ENCODE measurements around the gene HNRNPA0.

Gene HNRNPA0

GRCh38 chr5:137727623-137728022, 26.5 kb downstream of the HNRNPA0 start:
- TF ChIP-seq CTCF (conservative IDR thresholded peaks at IDR 0.05; ENCODE audit: low read length): no peak
- no peak overlapping the region for H3K4me3 ChIP-seq (ENCODE audit: low read length)
- DNase-seq (ENCODE audit: low read depth): no peak

DNA sequence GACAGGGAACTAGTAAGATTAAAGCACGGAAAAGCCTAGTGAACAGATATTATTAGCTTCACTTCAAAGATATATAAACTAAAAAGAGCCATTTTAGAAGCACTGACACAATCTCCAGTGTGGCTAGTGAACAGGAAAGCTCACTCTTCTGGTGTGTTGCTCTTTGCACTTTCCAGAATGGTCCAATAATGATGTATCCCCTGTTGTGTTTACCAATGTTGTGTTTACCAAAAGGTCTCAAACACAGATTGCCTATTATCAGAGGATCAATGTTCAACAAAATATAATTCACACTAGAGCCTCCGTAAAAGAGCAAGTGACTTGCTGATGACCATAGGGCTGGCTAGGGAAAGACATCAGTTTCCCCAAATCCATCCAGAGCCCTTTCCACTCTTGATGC, 29.9 kb downstream of the HNRNPA0 start:
- no peak for DNase-seq (ENCODE audit: low read depth)
- TF ChIP-seq CTCF (conservative IDR thresholded peaks at IDR 0.05; ENCODE audit: low read length): no peak
- no peak overlapping the region for H3K4me3 ChIP-seq (ENCODE audit: low read length)

DNA sequence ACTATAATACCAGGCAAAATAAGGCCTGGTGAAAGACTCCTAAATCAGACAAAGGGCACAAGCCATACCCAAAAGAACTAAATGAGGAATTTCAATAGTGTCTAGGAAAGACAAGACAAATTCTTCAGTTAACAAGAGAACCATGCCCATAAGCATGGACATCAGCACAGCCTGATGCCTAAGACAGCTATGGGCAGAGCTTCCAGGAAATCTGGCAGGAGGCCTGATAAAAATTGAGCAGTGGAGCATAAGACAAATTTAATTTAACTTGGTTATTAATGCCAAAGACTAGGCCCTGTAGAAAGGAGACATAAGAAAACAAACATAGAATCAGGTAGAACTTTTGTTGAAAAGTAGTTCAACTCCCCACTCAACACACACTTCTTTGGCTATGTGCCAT, 35.6 kb downstream of the HNRNPA0 start:
- no peak for TF ChIP-seq CTCF (conservative IDR thresholded peaks at IDR 0.05; ENCODE audit: low read length)
- H3K4me3 ChIP-seq (ENCODE audit: low read length): no peak overlapping the region
- no peak for DNase-seq (ENCODE audit: low read depth)

DNA sequence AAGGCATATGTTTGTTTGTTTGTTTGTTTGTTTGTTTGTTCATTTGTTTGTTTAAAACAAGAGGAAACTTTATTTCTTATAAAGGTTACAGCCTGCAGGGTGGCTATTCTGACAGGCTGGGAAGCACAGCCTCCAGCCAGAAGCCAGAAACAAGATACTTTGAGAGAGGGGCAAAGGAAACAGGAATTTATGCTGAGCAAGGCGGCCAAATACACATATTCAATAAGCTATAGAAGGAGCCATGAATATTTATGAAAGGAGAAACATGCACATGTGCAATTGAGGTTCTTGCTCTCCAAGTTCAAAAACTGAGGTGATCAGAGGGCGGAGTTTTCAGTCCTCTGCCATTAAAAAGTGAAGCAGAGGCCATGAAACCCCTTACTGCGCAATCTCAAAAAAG, 37.8 kb downstream of the HNRNPA0 start:
- no peak for DNase-seq (ENCODE audit: low read depth)
- no peak overlapping the region for H3K4me3 ChIP-seq (ENCODE audit: low read length)
- no peak for TF ChIP-seq CTCF (conservative IDR thresholded peaks at IDR 0.05; ENCODE audit: low read length)

GRCh38 chr5:137715456-137715855, 38.7 kb downstream of the HNRNPA0 start:
- H3K4me3 ChIP-seq (ENCODE audit: low read length): no peak overlapping the region
- TF ChIP-seq CTCF (conservative IDR thresholded peaks at IDR 0.05; ENCODE audit: low read length): no peak
- no peak for DNase-seq (ENCODE audit: low read depth)

- TF ChIP-seq CTCF (conservative IDR thresholded peaks at IDR 0.05; ENCODE audit: low read length): no peak
- no peak for DNase-seq (ENCODE audit: low read depth)
- H3K4me3 ChIP-seq (ENCODE audit: low read length): no peak overlapping the region
Observed at GRCh38 chr5:137714946-137715345, 39.2 kb downstream of the HNRNPA0 start.

DNA sequence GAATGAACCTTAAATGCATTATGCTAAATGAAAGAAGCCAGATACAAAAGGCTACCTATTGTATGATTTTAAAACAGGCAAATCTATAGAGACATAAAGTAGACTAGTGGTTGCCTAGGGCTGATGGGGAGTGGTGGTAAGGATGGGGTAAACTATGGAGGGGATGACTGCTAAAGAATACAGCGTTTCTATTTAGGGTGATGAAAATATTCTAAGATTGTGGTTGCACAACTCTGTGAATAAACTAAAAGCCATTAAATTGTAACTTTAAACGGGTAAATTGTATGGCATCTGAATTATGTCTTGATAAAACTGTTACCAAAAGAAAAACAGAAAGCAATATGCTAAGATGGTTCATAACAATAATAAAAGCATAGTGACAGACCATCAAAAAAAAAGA, 39.7 kb downstream of the HNRNPA0 start:
- no peak for DNase-seq (ENCODE audit: low read depth)
- no peak overlapping the region for H3K4me3 ChIP-seq (ENCODE audit: low read length)
- no peak for TF ChIP-seq CTCF (conservative IDR thresholded peaks at IDR 0.05; ENCODE audit: low read length)
